ENCODE measurements around the gene ADH1C.
"Not testable (repeated sequence)": the region's sequence is repeated elsewhere in the genome, so short reads cannot be mapped to it uniquely, and the experiment has no call there.

Gene ADH1C

GRCh38 chr4:99352602-99353537, at the start of gene ADH1C:
Gene ADH1C (minus strand): TSS chr4:99352746. CDS start chr4:99352675, 71 bp downstream.
- DNase-seq: no peak

- no peak for DNase-seq
Observed at GRCh38 chr4:99400831-99401230, 48.3 kb upstream of the ADH1C start.

- DNase-seq: no peak
Observed at GRCh38 chr4:99399017-99399416, 46.5 kb upstream of the ADH1C start.

GRCh38 chr4:99395595-99396364, 43.2 kb upstream of the ADH1C start:
- peak; percentile 51 for DNase-seq

- peak; percentile 12 for DNase-seq
Observed at GRCh38 chr4:99394896-99395295, 42.4 kb upstream of the ADH1C start.

GRCh38 chr4:99390055-99390454, 37.5 kb upstream of the ADH1C start:
- DNase-seq: peak; percentile 52

- DNase-seq: peak; percentile 48
Observed at GRCh38 chr4:99389606-99390005, 37.1 kb upstream of the ADH1C start.

GRCh38 chr4:99383833-99384392, 31.4 kb upstream of the ADH1C start:
- peak; percentile 91 for DNase-seq

- no peak for DNase-seq
Observed at GRCh38 chr4:99383399-99383798, 30.9 kb upstream of the ADH1C start.

GRCh38 chr4:99382745-99383360, 30.3 kb upstream of the ADH1C start:
- DNase-seq: no peak

- no peak for DNase-seq
Observed at GRCh38 chr4:99381588-99382175, 29.1 kb upstream of the ADH1C start.

GRCh38 chr4:99379571-99379970, 27.0 kb upstream of the ADH1C start:
- peak; percentile 19 for DNase-seq

- DNase-seq: no peak
Observed at GRCh38 chr4:99378876-99379275, 26.3 kb upstream of the ADH1C start.

GRCh38 chr4:99377341-99377740, 24.8 kb upstream of the ADH1C start:
- DNase-seq: peak; percentile 43

- DNase-seq: not testable (repeated sequence)
Observed at GRCh38 chr4:99372464-99372863, 19.9 kb upstream of the ADH1C start.

GRCh38 chr4:99367817-99368216, 15.3 kb upstream of the ADH1C start:
- DNase-seq: not testable (repeated sequence)

- no peak for DNase-seq
Observed at GRCh38 chr4:99366491-99366890, 13.9 kb upstream of the ADH1C start.

GRCh38 chr4:99362768-99363167, 10.2 kb upstream of the ADH1C start:
- no peak for DNase-seq

GRCh38 chr4:99361899-99362275, 9.3 kb upstream of the ADH1C start:
- DNase-seq: no peak

- no peak for DNase-seq
Observed at GRCh38 chr4:99361268-99361898, 8.8 kb upstream of the ADH1C start.

GRCh38 chr4:99359480-99360204, 7.1 kb upstream of the ADH1C start:
- no peak for DNase-seq

Data from fibroblast of skin of right quadriceps (primary cell).